Testis (tissue), 3 donors: Measurements from ENCODE around the gene FUCA2. TPM values are rescaled to one million over a fixed set of nuclear protein-coding genes. Genes with fewer than 3 reads are reported as not detected.

ENCODE experiments used
- DNase-seq: peaks from one replicate; pipeline ENCODE4 v3.0.0-alpha.2; 2019
- H3K27ac ChIP-seq, 2 donors: fragments of 200-600 bp; sonication (generic); one replicate each; pipeline ENCODE4 v1.5.1; 2019
- H3K27me3 ChIP-seq: fragments of 200-600 bp; sonication (generic); one replicate; pipeline ENCODE4 v1.5.1; 2019
- H3K36me3 ChIP-seq: fragments of 200-600 bp; sonication (generic); one replicate; pipeline ENCODE4 v1.5.1; 2017; ENCODE audit warnings: low read depth; ENCODE audit errors: missing control alignments
- H3K4me1 ChIP-seq: fragments of 200-600 bp; sonication (generic); one replicate; pipeline ENCODE4 v1.5.1; 2019
- H3K4me3 ChIP-seq, 2 donors: fragments of 200-600 bp; sonication (generic); one replicate each; pipeline ENCODE4 v1.5.1; 2017 to 2019
- H3K9me3 ChIP-seq: fragments of 200-600 bp; sonication (generic); one replicate; pipeline ENCODE4 v1.5.1; 2017
- CTCF ChIP-seq, 3 experiments: fragments of 450-650 bp in 2 of 3; fragments of 200-600 bp in 1 of 3; sonication (generic) in 1 of 3; IDR thresholded peaks; one replicate each; pipeline ENCODE4 v1.5.1; 2016 to 2019; ENCODE audit warnings: antibody characterized with exemption in 3 of 3, mild to moderate bottlenecking in 2 of 3, moderate library complexity in 1 of 3
- POLR2A ChIP-seq: fragments of 450-650 bp; IDR thresholded peaks from one replicate; pipeline ENCODE4 v1.6.1; 2017; ENCODE audit warnings: antibody characterized with exemption, mild to moderate bottlenecking, moderate library complexity
- WGBS, 2 donors: methylation state at CpG; one replicate each; pipeline ENCODE4 v1.1.5; 2018; 5-methylcytosine and 5-hydroxymethylcytosine counted together
- intact Hi-C: fragments of 100-400 bp; cut with DNase I; formaldehyde crosslinking; loops from one replicate; pipeline ENCODE4 v1.15.1; 2023; ENCODE audit warnings: low total_unique reads
- polyA plus RNA-seq: library from polyadenylated mRNA; stranded (reverse); fragments of 350-450 nt; fragmentation: Illumina TruSeq; extraction: RNeasy Lipid Tissue Mini Kit (QIAGEN cat#74804); gene quantifications from one replicate; pipeline ENCODE4 v1.2.3, GENCODE V29; 2014; ENCODE audit warnings: low read depth, low replicate concordance; ENCODE audit not compliant: insufficient read depth
- total RNA-seq, 2 donors: library from RNA; depleted of rRNA; stranded (reverse); fragments of >200 nt; gene quantifications; one replicate each; pipeline ENCODE4 v1.2.3, GENCODE V29; 2016

The FUCA2 gene
- total and polyA plus RNA-seq, 3 donors from 2014 or later = 20.0 to 29.4 (median 25.3) TPM

- H3K4me3 ChIP-seq = no peak overlapping the region
- DNase-seq = no peak
- intact Hi-C loops = no loop called here
- no peak for TF ChIP-seq POLR2A
- H3K36me3 ChIP-seq = no peaks in the 10 kb centered on the region
- no peaks in the 10 kb centered on the region for H3K27me3 ChIP-seq
- 86 to 92% methylated on average over 2 of the region's 2 CpGs for WGBS, 2 donors
- H3K9me3 ChIP-seq = no peaks in the 10 kb centered on the region
- no peak overlapping the region for H3K27ac ChIP-seq
- H3K4me1 ChIP-seq = no peaks in the 10 kb centered on the region
Measured at GRCh38 chr6:143542888-143543287, 31.4 kb upstream of the FUCA2 start.

- Histone ChIP-seq H3K9me3 (no peaks in the 10 kb centered on the region), H3K36me3 (no peaks in the 10 kb centered on the region), H3K4me3 (no peak overlapping the region), H3K4me1 (no peaks in the 10 kb centered on the region), H3K27ac (no peak overlapping the region), H3K27me3 (no peaks in the 10 kb centered on the region)
- no peak for DNase-seq
- 65 to 83% methylated on average over 3 of the region's 3 CpGs for WGBS, 2 donors
- TF ChIP-seq POLR2A = no peak
- intact Hi-C loops = no loop called here
Measured at GRCh38 chr6:143540192-143540591, 28.7 kb upstream of the FUCA2 start.

- Histone ChIP-seq H3K4me3 (no peak overlapping the region), H3K27me3 (no peaks in the 10 kb centered on the region), H3K9me3 (no peaks in the 10 kb centered on the region), H3K4me1 (no peaks in the 10 kb centered on the region), H3K27ac (no peak overlapping the region), H3K36me3 (no peaks in the 10 kb centered on the region)
- no peak for DNase-seq
- TF ChIP-seq CTCF (IDR thresholded peaks at IDR 0.05) (no peak), POLR2A (no peak)
- WGBS, 2 donors = 91 to 92% methylated on average over 4 to 7 of the region's 7 CpGs
- intact Hi-C loops = no loop called here
Measured at GRCh38 chr6:143539734-143540133, 28.2 kb upstream of the FUCA2 start.

GRCh38 chr6:143539106-143539505, 27.6 kb upstream of the FUCA2 start:
- Histone ChIP-seq H3K27me3 (no peaks in the 10 kb centered on the region), H3K36me3 (no peaks in the 10 kb centered on the region), H3K4me1 (no peaks in the 10 kb centered on the region), H3K27ac (no peak overlapping the region), H3K4me3 (no peak overlapping the region), H3K9me3 (no peaks in the 10 kb centered on the region)
- intact Hi-C loops = no loop called here
- DNase-seq = no peak
- 85 to 94% methylated on average over 4 of the region's 4 CpGs for WGBS, 2 donors
- TF ChIP-seq POLR2A (no peak), CTCF (IDR thresholded peaks at IDR 0.05) (no peak)

- H3K4me3 ChIP-seq = no peak overlapping the region
- intact Hi-C loops = no loop called here
- no peaks in the 10 kb centered on the region for H3K27me3 ChIP-seq
- H3K4me1 ChIP-seq = no peaks in the 10 kb centered on the region
- H3K36me3 ChIP-seq = no peaks in the 10 kb centered on the region
- no peak overlapping the region for H3K27ac ChIP-seq
- WGBS, 2 donors = 77 to 79% methylated on average over 7 of the region's 7 CpGs
- no peaks in the 10 kb centered on the region for H3K9me3 ChIP-seq
- no peak for DNase-seq
- no peak for TF ChIP-seq POLR2A
- no peak for TF ChIP-seq CTCF (IDR thresholded peaks at IDR 0.05)
Measured at GRCh38 chr6:143538374-143538773, 26.9 kb upstream of the FUCA2 start.

GRCh38 chr6:143536866-143537691, 25.6 kb upstream of the FUCA2 start:
- DNase-seq = peak; percentile 63
- no peak for TF ChIP-seq POLR2A
- TF ChIP-seq CTCF (IDR thresholded peaks at IDR 0.05) = no peak
- peak overlapping the region in 1 of 2 donors; percentile 6 for H3K27ac ChIP-seq
- H3K4me1 ChIP-seq = no peaks in the 10 kb centered on the region
- intact Hi-C loops = no loop called here
- peak overlapping the region; percentile 55 to 63 for H3K4me3 ChIP-seq
- no peaks in the 10 kb centered on the region for H3K27me3 ChIP-seq
- no peaks in the 10 kb centered on the region for H3K36me3 ChIP-seq
- H3K9me3 ChIP-seq = no peaks in the 10 kb centered on the region
- 0 to 1% methylated on average over 9 to 85 of the region's 103 CpGs for WGBS, 2 donors
